Natural killer cell treated with Interleukin-12 subunit alpha and Interleukin-12 subunit beta and Interleukin-15 and Interleukin-18, amount 100 ng/mL, for 72 hours (primary cell): ENCODE measurements around the gene TMEM60. TPM values are rescaled to one million over a fixed set of nuclear protein-coding genes. Genes with fewer than 3 reads are reported as not detected.
"Not testable (repeated sequence)": the region's sequence is repeated elsewhere in the genome, so short reads cannot be mapped to it uniquely, and the experiment has no call there.

Source experiments
- ATAC-seq, 2 donors: fragments of 150-1000 bp; cut with Tn5 transposase in 1 of 2; sonication (Bioruptor Pico), chemical (Tn5 transposase) in 1 of 2; 2 replicates each; pipeline ENCODE4 v1.10.0; 2021
- DNase-seq: peaks from one replicate; pipeline ENCODE4 v3.0.0; 2022; ENCODE audit warnings: low spot score
- H3K27ac Mint-ChIP-seq, 2 donors: 1 replicate in 1 of 2; 2 replicates in 1 of 2; pipeline ENCODE4 v1.8.0; 2022; ENCODE audit warnings: mixed read lengths in 2 of 2, mild to moderate bottlenecking in 1 of 2, moderate library complexity in 1 of 2
- H3K27me3 Mint-ChIP-seq, 2 donors: 1 replicate in 1 of 2; 2 replicates in 1 of 2; pipeline ENCODE4 v1.8.0; 2022; ENCODE audit warnings: mixed read lengths in 2 of 2
- H3K36me3 Mint-ChIP-seq: one replicate; pipeline ENCODE4 v1.8.0; 2022; ENCODE audit warnings: mixed read lengths
- H3K4me1 Mint-ChIP-seq, 2 donors: 1 replicate in 1 of 2; 2 replicates in 1 of 2; pipeline ENCODE4 v1.8.0; 2022; ENCODE audit warnings: low read depth in 2 of 2, mixed read lengths in 2 of 2, mild to moderate bottlenecking in 1 of 2
- H3K4me3 Mint-ChIP-seq: one replicate; pipeline ENCODE4 v1.8.0; 2022; ENCODE audit warnings: mixed read lengths
- H3K9me3 Mint-ChIP-seq: 2 replicates; pipeline ENCODE4 v1.8.0; 2022; ENCODE audit warnings: mixed read lengths
- total RNA-seq, 2 donors: library from RNA; stranded (reverse); gene quantifications; one replicate each; pipeline ENCODE4 v1.2.3, GENCODE V29; 2022

TMEM60 gene
- total RNA-seq = 1 to 10 TPM; 6.7 to 8.8 TPM

DNA sequence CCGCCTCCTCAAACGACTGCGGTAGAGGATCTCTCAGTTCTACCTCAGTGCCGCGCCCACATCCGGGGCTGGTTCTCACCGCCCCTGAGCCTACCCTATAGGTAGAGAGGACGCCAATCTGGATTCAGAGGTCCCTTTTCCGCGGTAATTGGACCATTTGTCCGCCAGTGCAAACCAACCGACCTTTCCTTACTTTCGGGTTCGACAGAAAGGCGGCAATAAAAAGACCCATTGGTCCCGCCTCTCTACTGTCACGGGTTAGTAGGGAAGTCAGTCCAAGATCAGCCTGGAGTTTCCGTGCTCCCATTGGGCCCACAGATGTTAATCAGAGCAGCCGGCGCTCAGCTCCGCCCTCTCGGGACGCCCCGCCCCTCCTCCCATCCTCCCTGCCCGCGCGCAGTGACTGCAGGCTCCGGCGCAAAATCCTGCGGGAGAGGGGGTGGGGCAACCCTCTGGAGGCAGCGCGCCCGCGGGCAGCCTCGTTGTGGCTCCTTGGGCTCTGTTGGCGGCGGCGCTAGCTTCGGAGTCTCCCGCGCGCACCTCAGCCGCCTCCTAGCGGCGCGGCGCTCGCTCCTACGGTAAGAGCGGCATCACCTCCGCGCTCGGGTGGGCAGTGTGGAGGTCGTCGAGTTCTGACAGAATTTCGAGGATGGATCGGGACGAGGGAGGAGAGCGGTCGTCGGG, at the start of gene TMEM60, which contains the start of gene PHTF2:
Gene TMEM60, minus strand, starts transcription at position 41 of the 684 bp plus-strand sequence. CDS start 4,061 bp downstream, outside the sequence.
Gene PHTF2, plus strand, starts transcription at position 380 of the 684 bp plus-strand sequence.
- H3K4me1 Mint-ChIP-seq = peaks cover 42 to 58% of the 10 kb centered on the region in 2 donors
- ATAC-seq = peak; percentile 96 to 97
- H3K9me3 Mint-ChIP-seq = no peaks in the 10 kb centered on the region
- H3K36me3 Mint-ChIP-seq = no peaks in the 10 kb centered on the region
- H3K27me3 Mint-ChIP-seq = no peaks in the 10 kb centered on the region
- H3K27ac Mint-ChIP-seq = peak within 1 kb of the TSS; percentile 90 to 93
- DNase-seq = peak; percentile 96
- H3K4me3 Mint-ChIP-seq = peak within 1 kb of the TSS; percentile 92

- H3K27ac Mint-ChIP-seq = no peak overlapping the region
- peaks cover 2 to 13% of the 10 kb centered on the region in 2 donors for H3K4me1 Mint-ChIP-seq
- ATAC-seq (no peak), DNase-seq (no peak)
- H3K27me3 Mint-ChIP-seq = no peaks in the 10 kb centered on the region
- no peaks in the 10 kb centered on the region for H3K9me3 Mint-ChIP-seq
- H3K36me3 Mint-ChIP-seq = no peaks in the 10 kb centered on the region
- H3K4me3 Mint-ChIP-seq = no peak overlapping the region
Observed at GRCh38 chr7:77846317-77847092, 48.3 kb upstream of the TMEM60 start.

DNA sequence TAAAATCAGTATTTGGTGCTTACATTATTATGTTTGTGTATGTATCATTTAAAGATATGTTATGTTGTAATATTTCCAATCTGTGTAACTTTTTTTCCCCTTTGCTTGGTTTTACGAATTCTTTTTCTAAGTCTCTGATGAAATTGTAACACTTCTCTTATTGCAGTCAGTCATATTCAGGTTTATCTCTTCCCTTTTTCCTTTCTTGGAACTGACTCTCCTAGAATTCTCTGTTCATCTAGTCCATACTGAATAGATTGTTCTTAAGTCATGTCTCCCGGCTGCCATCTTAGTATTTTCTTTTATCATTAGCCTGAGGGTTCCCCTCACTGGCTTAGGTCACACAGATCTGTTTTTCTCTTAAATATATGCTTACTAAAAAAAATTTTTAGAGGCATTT, 45.0 kb upstream of the TMEM60 start:
- no peak overlapping the region for H3K4me3 Mint-ChIP-seq
- DNase-seq (no peak), ATAC-seq (no peak)
- no peaks in the 10 kb centered on the region for H3K36me3 Mint-ChIP-seq
- no peaks in the 10 kb centered on the region for H3K9me3 Mint-ChIP-seq
- H3K27me3 Mint-ChIP-seq = no peaks in the 10 kb centered on the region
- H3K4me1 Mint-ChIP-seq = peaks cover 0 to 8% of the 10 kb centered on the region in 2 donors
- H3K27ac Mint-ChIP-seq = no peak overlapping the region

DNA sequence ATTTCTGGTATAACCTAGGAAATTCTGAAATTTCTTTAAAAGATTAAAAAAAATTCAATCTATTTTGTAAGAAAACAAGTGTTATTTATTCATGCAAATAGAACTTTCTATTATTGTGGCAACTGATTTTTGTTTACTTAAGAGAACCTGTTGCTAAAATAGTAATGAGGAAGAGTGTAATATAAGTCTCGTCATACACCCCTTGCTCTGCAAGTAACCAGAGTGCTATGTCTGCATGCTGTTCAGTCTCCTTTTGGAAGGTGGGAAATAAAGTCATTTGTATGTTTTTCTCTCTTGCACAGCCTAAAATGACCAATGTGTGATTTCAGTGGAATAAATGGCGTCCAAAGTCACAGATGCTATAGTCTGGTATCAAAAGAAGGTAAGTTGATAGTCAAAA, 41.7 kb upstream of the TMEM60 start:
- H3K27ac Mint-ChIP-seq = no peak overlapping the region
- H3K9me3 Mint-ChIP-seq = no peaks in the 10 kb centered on the region
- no peak overlapping the region for H3K4me3 Mint-ChIP-seq
- no peak for ATAC-seq
- no peak for DNase-seq
- H3K27me3 Mint-ChIP-seq = no peaks in the 10 kb centered on the region
- H3K4me1 Mint-ChIP-seq = peaks cover under 1 to 5% of the 10 kb centered on the region in 2 donors
- no peaks in the 10 kb centered on the region for H3K36me3 Mint-ChIP-seq

DNA sequence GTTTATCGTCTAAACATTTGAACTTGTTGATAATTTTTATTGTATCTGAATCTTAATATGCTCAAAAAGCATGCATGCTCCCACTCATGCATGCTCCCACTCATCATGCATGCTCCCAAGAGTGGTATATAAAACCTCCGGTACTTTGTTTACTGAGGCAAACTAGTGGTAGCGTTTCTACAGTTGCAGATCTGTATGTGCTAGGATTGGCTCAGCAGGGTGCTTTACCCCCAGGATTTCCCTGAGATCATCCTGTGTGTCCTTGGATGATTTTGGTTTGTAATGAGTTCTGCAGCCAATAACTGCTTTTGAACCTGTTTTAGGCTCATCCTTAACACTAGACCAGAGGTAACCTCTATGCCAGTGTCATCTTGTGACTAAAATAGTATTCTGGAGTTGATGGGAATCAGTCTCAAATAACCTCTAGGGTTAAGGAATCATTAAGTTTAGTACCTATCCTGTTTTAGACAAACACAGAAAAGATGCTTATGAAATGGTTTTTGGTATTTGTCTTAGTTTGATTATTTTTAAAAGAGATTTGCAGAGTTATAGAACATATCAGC, 40.8 kb upstream of the TMEM60 start:
- peaks cover 7 to 8% of the 10 kb centered on the region in 2 donors for H3K4me1 Mint-ChIP-seq
- no peaks in the 10 kb centered on the region for H3K27me3 Mint-ChIP-seq
- H3K9me3 Mint-ChIP-seq = no peaks in the 10 kb centered on the region
- H3K27ac Mint-ChIP-seq = no peak overlapping the region
- H3K4me3 Mint-ChIP-seq = no peak overlapping the region
- no peak for DNase-seq
- no peak for ATAC-seq
- H3K36me3 Mint-ChIP-seq = no peaks in the 10 kb centered on the region

DNA sequence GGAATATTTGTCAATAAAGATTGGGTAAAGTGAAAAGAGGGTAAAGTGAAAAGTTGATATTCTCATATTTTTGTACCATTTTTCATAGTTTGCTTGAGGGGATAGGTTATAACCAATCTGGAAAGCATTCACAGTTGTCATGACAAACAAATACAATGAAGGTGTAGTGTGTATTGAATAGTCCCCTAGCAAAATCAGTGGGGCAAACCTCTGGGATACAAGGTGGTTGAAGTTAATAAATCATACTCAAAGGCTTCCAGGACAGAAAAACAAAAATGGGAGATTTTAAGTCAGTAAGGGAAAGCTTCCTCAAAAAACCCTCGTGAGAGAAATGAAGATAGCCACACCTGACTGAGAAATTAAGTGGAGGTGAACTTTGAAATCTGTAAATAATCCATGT, 39.7 kb upstream of the TMEM60 start:
- ATAC-seq (no peak), DNase-seq (no peak)
- H3K27ac Mint-ChIP-seq = no peak overlapping the region
- peaks cover 10 to 12% of the 10 kb centered on the region in 2 donors for H3K4me1 Mint-ChIP-seq
- no peaks in the 10 kb centered on the region for H3K27me3 Mint-ChIP-seq
- H3K4me3 Mint-ChIP-seq = no peak overlapping the region
- H3K9me3 Mint-ChIP-seq = no peaks in the 10 kb centered on the region
- no peaks in the 10 kb centered on the region for H3K36me3 Mint-ChIP-seq

DNA sequence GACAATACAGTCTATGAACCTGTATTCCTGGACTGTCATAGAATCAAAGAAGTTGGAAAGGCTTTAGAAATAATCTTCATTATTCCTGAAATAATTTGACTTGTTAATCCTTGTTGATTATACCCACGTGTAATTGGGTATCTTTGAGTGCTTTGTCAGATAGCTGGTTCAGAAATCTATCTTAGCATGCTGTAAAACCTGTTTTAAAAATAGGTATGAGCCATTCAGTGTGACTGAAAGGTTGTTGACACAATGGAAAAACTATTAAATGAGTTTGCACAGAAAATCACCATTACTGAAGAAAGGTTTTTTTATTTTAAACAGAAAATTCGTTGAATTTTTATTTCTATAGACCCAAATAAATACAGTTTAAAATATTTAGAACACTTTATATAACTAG, 39.0 kb upstream of the TMEM60 start:
- H3K4me1 Mint-ChIP-seq = peaks cover 12 to 14% of the 10 kb centered on the region in 2 donors
- ATAC-seq = no peak
- no peak for DNase-seq
- no peaks in the 10 kb centered on the region for H3K36me3 Mint-ChIP-seq
- H3K9me3 Mint-ChIP-seq = no peaks in the 10 kb centered on the region
- no peak overlapping the region for H3K27ac Mint-ChIP-seq
- H3K27me3 Mint-ChIP-seq = no peaks in the 10 kb centered on the region
- no peak overlapping the region for H3K4me3 Mint-ChIP-seq

DNA sequence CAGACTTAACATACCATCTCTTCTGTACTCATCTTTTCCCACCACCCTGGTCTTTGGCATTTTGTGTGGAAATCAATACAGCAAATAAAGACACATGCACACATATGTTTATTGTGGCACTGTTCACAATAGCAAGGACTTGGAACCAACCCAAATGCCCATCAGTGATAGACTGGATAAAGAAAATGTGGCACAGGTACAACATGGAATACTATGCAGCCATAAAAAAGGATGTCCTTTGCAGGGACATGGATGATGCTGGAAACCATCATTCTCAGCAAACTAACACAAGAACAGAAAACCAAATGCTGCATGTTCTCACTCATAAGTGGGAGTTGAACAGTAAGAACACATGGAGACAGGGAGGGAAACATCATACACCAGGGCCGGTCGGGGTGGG, 38.2 kb upstream of the TMEM60 start:
- not testable (repeated sequence) for ATAC-seq, DNase-seq, H3K27ac Mint-ChIP-seq, H3K9me3 Mint-ChIP-seq, H3K4me3 Mint-ChIP-seq, H3K27me3 Mint-ChIP-seq, H3K36me3 Mint-ChIP-seq
- H3K4me1 Mint-ChIP-seq = peaks cover 12 to 14% of the 10 kb centered on the region in 2 donors

GRCh38 chr7:77833136-77833535, 34.9 kb upstream of the TMEM60 start:
- no peak overlapping the region for H3K27ac Mint-ChIP-seq
- ATAC-seq (no peak), DNase-seq (no peak)
- no peaks in the 10 kb centered on the region for H3K9me3 Mint-ChIP-seq
- no peaks in the 10 kb centered on the region for H3K27me3 Mint-ChIP-seq
- peak overlapping the region; percentile 6 for H3K4me3 Mint-ChIP-seq
- no peaks in the 10 kb centered on the region for H3K36me3 Mint-ChIP-seq
- H3K4me1 Mint-ChIP-seq = peaks cover 12 to 14% of the 10 kb centered on the region in 2 donors

- ATAC-seq (no peak), DNase-seq (no peak)
- Mint-ChIP-seq H3K27me3 (no peaks in the 10 kb centered on the region), H3K4me1 (peaks cover 12 to 15% of the 10 kb centered on the region in 2 donors), H3K9me3 (no peaks in the 10 kb centered on the region), H3K27ac (no peak overlapping the region), H3K36me3 (no peaks in the 10 kb centered on the region), H3K4me3 (no peak overlapping the region)
Observed at GRCh38 chr7:77831953-77832352, 33.7 kb upstream of the TMEM60 start.

DNA sequence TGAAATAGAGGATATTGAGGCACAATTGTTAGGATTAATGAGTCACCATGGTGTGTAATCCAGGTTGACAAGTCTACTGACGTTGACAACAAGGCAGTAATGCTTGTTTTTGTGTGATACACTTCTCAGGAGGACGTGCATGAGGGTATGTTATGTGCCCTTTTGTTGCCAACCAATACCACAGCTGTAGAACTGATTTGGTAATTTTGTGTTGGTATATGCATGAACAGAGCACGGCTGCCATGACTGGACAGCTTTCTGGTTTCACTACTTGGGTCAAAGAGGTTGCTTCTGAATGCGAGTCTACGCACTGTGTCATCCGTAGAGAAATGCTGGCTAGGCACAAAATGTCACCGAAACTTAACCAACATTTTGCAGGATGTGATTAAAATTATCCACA, 33.2 kb upstream of the TMEM60 start:
- no peaks in the 10 kb centered on the region for H3K27me3 Mint-ChIP-seq
- no peaks in the 10 kb centered on the region for H3K9me3 Mint-ChIP-seq
- ATAC-seq = no peak
- H3K4me1 Mint-ChIP-seq = peaks cover 11 to 20% of the 10 kb centered on the region in 2 donors
- no peak for DNase-seq
- no peak overlapping the region for H3K27ac Mint-ChIP-seq
- no peak overlapping the region for H3K4me3 Mint-ChIP-seq
- no peaks in the 10 kb centered on the region for H3K36me3 Mint-ChIP-seq

- H3K27ac Mint-ChIP-seq = no peak overlapping the region
- DNase-seq (no peak), ATAC-seq (no peak)
- H3K4me3 Mint-ChIP-seq = no peak overlapping the region
- peaks cover 1% of the 10 kb centered on the region for H3K9me3 Mint-ChIP-seq
- H3K36me3 Mint-ChIP-seq = peaks cover under 1% of the 10 kb centered on the region
- H3K27me3 Mint-ChIP-seq = no peaks in the 10 kb centered on the region
- H3K4me1 Mint-ChIP-seq = peaks cover 10 to 22% of the 10 kb centered on the region in 2 donors
Observed at GRCh38 chr7:77830649-77831355, 32.6 kb upstream of the TMEM60 start.

DNA sequence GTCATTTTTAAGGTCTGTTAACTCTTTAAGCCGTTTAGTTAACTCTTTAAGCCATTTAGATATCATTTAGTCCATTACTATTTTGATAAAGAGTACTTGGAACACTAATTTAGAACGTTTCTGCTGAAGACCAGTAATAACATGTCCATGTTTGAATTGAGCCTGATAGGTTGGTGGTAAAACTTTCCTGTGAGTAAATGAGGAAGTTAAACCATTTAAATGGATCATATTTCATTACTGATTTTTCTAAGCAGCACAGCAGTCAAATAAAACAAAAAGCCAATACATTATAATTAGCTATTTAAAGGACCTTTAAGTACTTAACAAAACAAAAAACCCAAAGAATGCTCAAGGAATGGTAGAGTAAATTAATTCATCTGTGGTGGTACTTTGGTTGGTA, 29.8 kb upstream of the TMEM60 start:
- H3K4me3 Mint-ChIP-seq = no peak overlapping the region
- H3K36me3 Mint-ChIP-seq = peaks cover 13% of the 10 kb centered on the region
- DNase-seq (no peak), ATAC-seq (no peak)
- peaks cover 6% of the 10 kb centered on the region for H3K9me3 Mint-ChIP-seq
- peaks cover 15 to 19% of the 10 kb centered on the region in 2 donors for H3K4me1 Mint-ChIP-seq
- no peaks in the 10 kb centered on the region for H3K27me3 Mint-ChIP-seq
- H3K27ac Mint-ChIP-seq = no peak overlapping the region
